Measurements from ENCODE around the gene CLPTM1. TPM values are rescaled to one million over a fixed set of nuclear protein-coding genes. Genes with fewer than 3 reads are reported as not detected.

Gene CLPTM1
- total and polyA plus RNA-seq, 9 of the 15 experiments (the other 6 are each of a cell fraction or from before 2014, with no cell fraction given), result 0.37 to 96.0 (median 27.5) TPM

- 0 out of 2 replicates have a peak, but pooled peaks have one; percentile 18 for TF ChIP-seq ZBTB40 (IDR thresholded peaks at IDR 0.05)
- no peak for TF ChIP-seq ZBTB40 (CRISPR knock-in tag; IDR thresholded peaks at IDR 0.05)
- TF ChIP-seq NR2F6 (CRISPR knock-in tag; IDR thresholded peaks at IDR 0.05), result no peak
- no peak for TF ChIP-seq ATF3 (IDR thresholded peaks at IDR 0.05)
- TF ChIP-seq ATF3 (CRISPR knock-in tag; conservative IDR thresholded peaks at IDR 0.05), result no peak
- TF ChIP-seq ZNF239 (CRISPR knock-in tag; IDR thresholded peaks at IDR 0.05), result no peak
- 0 out of 2 replicates have a peak, but pooled peaks have one; percentile 25 for TF ChIP-seq ZBTB17 (CRISPR knock-in tag; IDR thresholded peaks at IDR 0.05)
- TF ChIP-seq ZNF3 (CRISPR knock-in tag; IDR thresholded peaks at IDR 0.05), result no peak
- TF ChIP-seq E2F5 (CRISPR knock-in tag; IDR thresholded peaks at IDR 0.05), result no peak
- no peak for TF ChIP-seq ARNT (IDR thresholded peaks at IDR 0.05)
- TF ChIP-seq RAD51 (IDR thresholded peaks at IDR 0.05; ENCODE audit: borderline replicate concordance, low read depth), result 0 out of 2 replicates have a peak, but pooled peaks have one; percentile 7
- TF ChIP-seq SIN3A (IDR thresholded peaks at IDR 0.05; ENCODE audit: borderline replicate concordance in 2 of 2, control insufficient read depth in 1 of 2, low read depth in 2 of 2, low read length in 2 of 2), result 0 out of 4 replicates have a peak, but pooled peaks of 1 of the 2 experiments have one; percentile 28
- 0 out of 2 replicates have a peak, but pooled peaks have one; percentile 24 for TF ChIP-seq ATF7 (IDR thresholded peaks at IDR 0.05)
- TF ChIP-seq KDM5B (IDR thresholded peaks at IDR 0.05; ENCODE audit: insufficient replicate concordance, low read depth, low read length), result peak; percentile 73
- no peak for TF ChIP-seq ZNF780A (CRISPR knock-in tag; IDR thresholded peaks at IDR 0.05)
- TF ChIP-seq EGR1 (conservative IDR thresholded peaks at IDR 0.05), result peak; percentile 50; the same call in 1 of the 2 replicates
- 0 out of 2 replicates have a peak, but pooled peaks have one; percentile 6 for TF ChIP-seq MAX (CRISPR knock-in tag; IDR thresholded peaks at IDR 0.05)
These were observed 49.6 kb upstream of the CLPTM1 start, which contains the start of gene APOE (continued) for GRCh38 chr19:44905437-44906160.

Measured in K562 (cell line).